ENCODE measurements around the gene PURA.
"Not testable (repeated sequence)": the region's sequence is repeated elsewhere in the genome, so short reads cannot be mapped to it uniquely, and the experiment has no call there.

PURA gene

GRCh38 chr5:140136624-140137023, 22.7 kb downstream of the PURA start:
- ATAC-seq (no peak), DNase-seq (no peak)

GRCh38 chr5:140140435-140140834, 26.5 kb downstream of the PURA start:
- ATAC-seq (no peak), DNase-seq (no peak)

- DNase-seq (no peak), ATAC-seq (no peak)
Measured at GRCh38 chr5:140141241-140141640, 27.3 kb downstream of the PURA start.

GRCh38 chr5:140142246-140142645, 28.3 kb downstream of the PURA start:
- ATAC-seq (no peak), DNase-seq (no peak)

GRCh38 chr5:140142856-140143255, 28.9 kb downstream of the PURA start:
- no peak for ATAC-seq

GRCh38 chr5:140143521-140144258, 29.8 kb downstream of the PURA start:
- DNase-seq: no peak
- no peak for ATAC-seq

More at GRCh38 chr5:140142856-140143255, 28.9 kb downstream of the PURA start:
- no peak for DNase-seq

GRCh38 chr5:140145256-140145655, 31.3 kb downstream of the PURA start:
- DNase-seq: no peak
- no peak for ATAC-seq

- ATAC-seq (peak; percentile 73), DNase-seq (peak; percentile 71)
Measured at GRCh38 chr5:140145818-140146522, 32.1 kb downstream of the PURA start.

- DNase-seq (no peak), ATAC-seq (no peak)
Measured at GRCh38 chr5:140146523-140146842, 32.6 kb downstream of the PURA start.

GRCh38 chr5:140147460-140147859, 33.6 kb downstream of the PURA start:
- DNase-seq (no peak), ATAC-seq (no peak)

- ATAC-seq (no peak), DNase-seq (no peak)
Measured at GRCh38 chr5:140148508-140148907, 34.6 kb downstream of the PURA start.

GRCh38 chr5:140150201-140150600, 36.3 kb downstream of the PURA start:
- no peak for ATAC-seq
- DNase-seq: no peak

GRCh38 chr5:140151144-140152021, 37.5 kb downstream of the PURA start:
- ATAC-seq (no peak), DNase-seq (no peak)

GRCh38 chr5:140152022-140152999, 38.4 kb downstream of the PURA start:
- ATAC-seq (no peak), DNase-seq (no peak)

GRCh38 chr5:140153255-140153654, 39.3 kb downstream of the PURA start:
- no peak for DNase-seq
- ATAC-seq: no peak

GRCh38 chr5:140153905-140154304, 40.0 kb downstream of the PURA start:
- DNase-seq: no peak
- no peak for ATAC-seq

GRCh38 chr5:140154710-140155381, 40.9 kb downstream of the PURA start:
- not testable (repeated sequence) for ATAC-seq, DNase-seq

GRCh38 chr5:140157032-140157781, 43.3 kb downstream of the PURA start:
- DNase-seq: peak; percentile 88
- peak; percentile 99 for ATAC-seq

- no peak for ATAC-seq
- DNase-seq: no peak
Measured at GRCh38 chr5:140159014-140159927, 45.4 kb downstream of the PURA start.
